CD8-positive, alpha-beta memory T cell (primary cell): ENCODE results near the gene ADRA1B. TPM values are rescaled to one million over a fixed set of nuclear protein-coding genes. Genes with fewer than 3 reads are reported as not detected.

Experiments used
- CTCF ChIA-PET: fragments of 350-600 bp; sonication (Branson Sonifier 250); formaldehyde crosslinking; loops from one replicate; lab custom pipeline; 2021; ENCODE audit warnings: antibody characterized with exemption; lab: Charles Lee
- POLR2A ChIA-PET: fragments of 350-600 bp; sonication (Branson Sonifier 250); formaldehyde crosslinking; loops from one replicate; lab custom pipeline; 2021; ENCODE audit warnings: antibody characterized with exemption; lab: Charles Lee
- DNase-seq, 5 donors: peaks; one replicate each; pipeline versions ENCODE4 v3.0.0 to v3.0.0-alpha.2; 2020 to 2022; ENCODE audit warnings: mixed read lengths in 1 of 5
- H3K27ac ChIP-seq: one replicate; pipeline ENCODE4 v1.7.0; 2013; ENCODE audit warnings: low read depth, mild to moderate bottlenecking, low read length, moderate library complexity
- H3K27me3 ChIP-seq: 2 replicates; pipeline ENCODE4 v1.7.0; 2013; ENCODE audit warnings: low read length, mild to moderate bottlenecking; ENCODE audit not compliant: insufficient read depth, poor library complexity, severe bottlenecking
- H3K36me3 ChIP-seq: 2 replicates; pipeline ENCODE4 v1.7.0; 2013; ENCODE audit warnings: mild to moderate bottlenecking, low read length, moderate library complexity; ENCODE audit not compliant: insufficient read depth
- H3K4me1 ChIP-seq: 2 replicates; pipeline ENCODE4 v1.7.0; 2013; ENCODE audit warnings: mild to moderate bottlenecking, low read length, moderate library complexity; ENCODE audit not compliant: insufficient read depth
- H3K4me3 ChIP-seq: 2 replicates; pipeline ENCODE4 v1.7.0; 2013; ENCODE audit warnings: mild to moderate bottlenecking, low read length
- H3K9me3 ChIP-seq: 2 replicates; pipeline ENCODE4 v1.7.0; 2013; ENCODE audit warnings: mild to moderate bottlenecking, low read length
- H3K27ac Mint-ChIP-seq, 8 donors: one replicate each; pipeline ENCODE4 v1.8.0; 2020 to 2021; ENCODE audit warnings: mixed read lengths in 8 of 8, mild to moderate bottlenecking in 6 of 8, inconsistent platforms in 3 of 8, moderate library complexity in 3 of 8
- H3K27me3 Mint-ChIP-seq, 2 donors: one replicate each; pipeline ENCODE4 v1.8.0; 2020 to 2021; ENCODE audit warnings: mixed read lengths in 2 of 2, mild to moderate bottlenecking in 1 of 2, moderate library complexity in 1 of 2
- H3K36me3 Mint-ChIP-seq, 3 donors: one replicate each; pipeline ENCODE4 v1.8.0; 2020 to 2021; ENCODE audit warnings: mixed read lengths in 3 of 3, inconsistent platforms in 1 of 3, mild to moderate bottlenecking in 1 of 3
- H3K4me1 Mint-ChIP-seq, 3 donors: one replicate each; pipeline ENCODE4 v1.8.0; 2020 to 2021; ENCODE audit warnings: mixed read lengths in 3 of 3, inconsistent platforms in 1 of 3, mild to moderate bottlenecking in 1 of 3
- H3K4me3 Mint-ChIP-seq, 7 donors: one replicate each; pipeline ENCODE4 v1.8.0; 2020 to 2021; ENCODE audit warnings: mixed read lengths in 7 of 7, mild to moderate bottlenecking in 6 of 7, moderate library complexity in 4 of 7, inconsistent platforms in 2 of 7
- H3K9me3 Mint-ChIP-seq, 5 donors: one replicate each; pipeline ENCODE4 v1.8.0; 2020 to 2022; ENCODE audit warnings: mixed read lengths in 5 of 5, mild to moderate bottlenecking in 3 of 5, moderate library complexity in 2 of 5, inconsistent platforms in 1 of 5
- polyA plus RNA-seq: library from polyadenylated mRNA; unstranded; fragments of 300-500 nt; fragmentation: Illumina TruSeq; gene quantifications from one replicate; pipeline ENCODE4 v1.2.3, GENCODE V29; 2021
- total RNA-seq, 2 experiments: library from RNA; stranded (reverse); gene quantifications; one replicate each; pipeline ENCODE4 v1.2.3, GENCODE V29; 2021

Gene ADRA1B
- total and polyA plus RNA-seq, 3 experiments from 2014 or later = not detected

DNA sequence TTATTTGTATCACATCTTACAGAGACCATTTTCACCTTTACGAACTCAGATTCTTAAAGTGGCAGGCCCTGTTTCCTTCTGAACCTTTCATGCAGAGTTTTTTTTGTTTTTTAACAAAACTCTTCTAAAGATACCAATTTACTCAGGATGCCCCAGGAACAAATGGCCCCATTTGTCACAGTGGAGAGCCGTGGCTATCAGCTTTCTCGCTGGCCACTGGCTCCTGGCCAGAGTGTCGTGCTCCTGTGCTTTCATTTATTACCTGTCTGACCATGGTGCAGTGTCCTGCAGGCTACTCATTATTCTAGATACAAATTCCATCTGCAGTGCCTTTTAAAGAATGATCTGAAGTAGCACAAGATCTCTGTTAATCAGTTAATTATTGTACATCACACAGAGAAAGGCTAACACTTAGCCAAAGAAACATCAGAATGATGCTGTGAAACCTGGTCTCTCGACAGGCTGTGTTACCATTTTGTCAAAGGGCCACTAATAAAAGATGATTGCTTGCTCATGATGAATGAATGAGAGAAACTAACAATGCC lies 27.8 kb downstream of the ADRA1B start:
- no peak for DNase-seq
- H3K4me1 ChIP-seq = no peaks in the 10 kb centered on the region
- peak overlapping the region in 1 of 8 donors; percentile 9 for H3K27ac Mint-ChIP-seq
- H3K4me3 Mint-ChIP-seq = no peak overlapping the region
- CTCF ChIA-PET = no interaction called here
- H3K9me3 ChIP-seq = no peaks in the 10 kb centered on the region
- peaks cover 12 to 54% of the 10 kb centered on the region in 2 donors for H3K27me3 Mint-ChIP-seq
- H3K4me1 Mint-ChIP-seq = peaks cover 0 to 2% (median 0%) of the 10 kb centered on the region in 3 donors
- H3K27me3 ChIP-seq = no peaks in the 10 kb centered on the region
- no peak overlapping the region for H3K27ac ChIP-seq
- H3K36me3 Mint-ChIP-seq = peaks cover 0 to 3% (median 0%) of the 10 kb centered on the region in 3 donors
- H3K36me3 ChIP-seq = no peaks in the 10 kb centered on the region
- H3K4me3 ChIP-seq = no peak overlapping the region
- POLR2A ChIA-PET = no interaction called here
- no peaks in the 10 kb centered on the region for H3K9me3 Mint-ChIP-seq

DNA sequence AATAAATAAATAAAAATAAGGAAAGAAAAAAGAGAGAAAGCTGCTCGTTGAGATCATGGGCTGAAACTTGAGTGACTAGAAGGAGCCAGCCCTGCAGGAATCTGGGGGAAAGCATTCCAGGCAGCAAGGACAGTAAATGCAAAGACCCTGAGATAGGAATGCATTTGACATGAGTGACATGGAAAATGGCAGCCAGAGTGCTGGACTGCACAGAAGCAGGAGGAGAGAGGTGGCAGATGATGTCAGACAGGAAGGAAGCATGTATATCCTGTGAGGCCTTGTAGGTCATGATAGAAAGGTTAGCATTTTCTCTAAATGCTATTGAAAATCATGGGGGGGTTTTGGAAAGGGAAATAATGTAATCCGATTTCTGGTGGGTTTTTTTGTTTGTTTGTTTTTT lies 29.1 kb downstream of the ADRA1B start:
- CTCF ChIA-PET = no interaction called here
- H3K27me3 ChIP-seq = no peaks in the 10 kb centered on the region
- Mint-ChIP-seq H3K9me3 (no peaks in the 10 kb centered on the region), H3K4me3 (no peak overlapping the region), H3K4me1 (peaks cover 0 to 2% (median 0%) of the 10 kb centered on the region in 3 donors), H3K27ac (no peak overlapping the region), H3K27me3 (peaks cover 13 to 53% of the 10 kb centered on the region in 2 donors), H3K36me3 (peaks cover 0 to 3% (median 0%) of the 10 kb centered on the region in 3 donors)
- no peak overlapping the region for H3K4me3 ChIP-seq
- no peak overlapping the region for H3K27ac ChIP-seq
- DNase-seq = no peak
- POLR2A ChIA-PET = no interaction called here
- no peaks in the 10 kb centered on the region for H3K4me1 ChIP-seq
- H3K36me3 ChIP-seq = no peaks in the 10 kb centered on the region
- no peaks in the 10 kb centered on the region for H3K9me3 ChIP-seq

DNA sequence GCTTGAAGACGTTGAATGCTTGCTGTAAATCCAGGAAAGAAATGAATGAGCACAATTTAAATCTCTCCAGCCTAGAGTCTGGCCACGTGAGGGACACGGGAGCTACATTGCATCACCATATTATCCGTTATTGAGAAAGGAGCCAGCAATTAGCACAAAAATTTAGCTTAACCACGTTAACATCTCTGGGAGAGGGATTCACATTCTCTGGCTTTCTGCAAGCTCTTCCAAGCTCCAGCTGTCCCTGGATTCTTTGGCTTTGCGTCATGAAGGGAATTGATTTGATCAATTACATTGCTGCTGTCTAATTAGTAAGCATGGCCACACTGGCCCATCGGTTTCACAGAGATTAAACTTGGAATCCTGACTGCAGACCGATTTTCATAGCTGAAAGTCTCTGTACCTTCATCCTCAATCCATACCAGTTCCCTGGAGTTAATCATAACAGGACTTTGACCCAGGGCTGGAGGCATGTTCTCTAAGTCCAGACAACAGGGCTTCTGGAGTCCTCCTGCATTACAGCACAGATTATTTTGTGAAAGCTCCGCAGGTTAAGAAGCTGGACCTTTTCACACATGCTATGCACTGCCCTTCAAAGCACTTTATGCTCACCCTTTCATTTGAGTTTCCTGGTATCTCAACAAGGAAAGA lies 31.6 kb downstream of the ADRA1B start:
- Mint-ChIP-seq H3K9me3 (no peaks in the 10 kb centered on the region), H3K4me3 (no peak overlapping the region), H3K27me3 (peaks cover 14 to 47% of the 10 kb centered on the region in 2 donors), H3K4me1 (peaks cover 0 to 2% (median 0%) of the 10 kb centered on the region in 3 donors), H3K27ac (no peak overlapping the region), H3K36me3 (peaks cover 0 to 3% (median 0%) of the 10 kb centered on the region in 3 donors)
- ChIA-PET POLR2A (no interaction called here), CTCF (interaction anchor here (1.7 kb wide), 1 partner anchor 23 kb away, joined by 6 read pairs; no protein-coding TSS in a partner anchor)
- Histone ChIP-seq H3K27me3 (no peaks in the 10 kb centered on the region), H3K9me3 (no peaks in the 10 kb centered on the region), H3K36me3 (no peaks in the 10 kb centered on the region), H3K4me3 (no peak overlapping the region), H3K4me1 (no peaks in the 10 kb centered on the region), H3K27ac (no peak overlapping the region)
- no peak for DNase-seq

DNA sequence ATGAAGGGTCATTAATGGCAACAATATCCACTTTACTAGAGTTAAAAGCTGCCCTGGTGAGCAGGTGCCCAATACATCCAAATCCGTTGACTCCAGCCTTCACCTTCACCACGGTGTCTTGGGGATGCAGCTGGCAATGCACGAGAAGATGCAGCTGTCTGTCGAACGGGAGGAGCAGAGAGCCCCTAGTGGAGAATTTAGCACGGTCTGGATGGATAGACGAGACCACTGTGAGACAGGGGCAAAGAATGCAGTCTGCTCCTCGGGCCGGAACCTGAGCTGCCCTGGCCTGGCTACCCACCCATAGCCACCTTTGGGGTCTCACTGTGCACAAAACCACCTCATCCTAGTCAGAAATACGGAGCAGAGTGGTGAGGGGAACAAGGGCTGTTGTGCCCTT lies 35.1 kb downstream of the ADRA1B start:
- no peaks in the 10 kb centered on the region for H3K4me1 ChIP-seq
- no peaks in the 10 kb centered on the region for H3K9me3 Mint-ChIP-seq
- H3K27ac Mint-ChIP-seq = no peak overlapping the region
- POLR2A ChIA-PET = no interaction called here
- no peaks in the 10 kb centered on the region for H3K9me3 ChIP-seq
- no peak overlapping the region for H3K4me3 Mint-ChIP-seq
- no peak overlapping the region for H3K27ac ChIP-seq
- H3K4me3 ChIP-seq = no peak overlapping the region
- H3K36me3 ChIP-seq = no peaks in the 10 kb centered on the region
- H3K27me3 Mint-ChIP-seq = peaks cover 11 to 31% of the 10 kb centered on the region in 2 donors
- H3K36me3 Mint-ChIP-seq = no peaks in the 10 kb centered on the region
- no peaks in the 10 kb centered on the region for H3K4me1 Mint-ChIP-seq
- no peaks in the 10 kb centered on the region for H3K27me3 ChIP-seq
- DNase-seq = no peak
- CTCF ChIA-PET = interaction anchor here (1.0 kb wide), 1 partner anchor 35 kb away, joined by 3 read pairs; no protein-coding TSS in a partner anchor

DNA sequence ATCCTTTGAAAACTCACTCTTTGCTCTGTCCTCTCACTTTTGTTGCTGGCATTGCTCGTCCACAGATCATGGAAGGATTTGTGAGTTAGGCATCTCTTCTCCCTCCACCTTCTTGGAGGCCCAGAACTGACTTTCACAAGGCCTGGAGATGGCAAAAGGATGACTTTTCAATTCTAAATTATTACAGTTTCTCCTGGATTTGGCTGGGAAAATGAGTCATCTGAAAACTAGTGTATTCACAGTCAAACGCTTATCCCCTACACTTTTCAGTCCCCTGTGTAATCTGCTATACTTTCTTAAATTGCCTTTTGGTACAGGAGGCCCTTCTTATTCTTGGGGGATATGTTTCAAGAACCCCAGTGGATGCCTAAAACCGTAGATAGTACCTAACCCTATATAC lies 35.6 kb downstream of the ADRA1B start:
- H3K36me3 Mint-ChIP-seq = no peaks in the 10 kb centered on the region
- H3K9me3 Mint-ChIP-seq = no peaks in the 10 kb centered on the region
- no peaks in the 10 kb centered on the region for H3K4me1 ChIP-seq
- no peaks in the 10 kb centered on the region for H3K36me3 ChIP-seq
- H3K4me3 Mint-ChIP-seq = no peak overlapping the region
- ChIA-PET CTCF (interaction anchor here (1.0 kb wide), 1 partner anchor 35 kb away, joined by 3 read pairs; no protein-coding TSS in a partner anchor), POLR2A (no interaction called here)
- no peak overlapping the region for H3K4me3 ChIP-seq
- H3K4me1 Mint-ChIP-seq = no peaks in the 10 kb centered on the region
- peaks cover 11 to 27% of the 10 kb centered on the region in 2 donors for H3K27me3 Mint-ChIP-seq
- no peak overlapping the region for H3K27ac Mint-ChIP-seq
- no peak overlapping the region for H3K27ac ChIP-seq
- no peaks in the 10 kb centered on the region for H3K9me3 ChIP-seq
- DNase-seq = no peak
- no peaks in the 10 kb centered on the region for H3K27me3 ChIP-seq

DNA sequence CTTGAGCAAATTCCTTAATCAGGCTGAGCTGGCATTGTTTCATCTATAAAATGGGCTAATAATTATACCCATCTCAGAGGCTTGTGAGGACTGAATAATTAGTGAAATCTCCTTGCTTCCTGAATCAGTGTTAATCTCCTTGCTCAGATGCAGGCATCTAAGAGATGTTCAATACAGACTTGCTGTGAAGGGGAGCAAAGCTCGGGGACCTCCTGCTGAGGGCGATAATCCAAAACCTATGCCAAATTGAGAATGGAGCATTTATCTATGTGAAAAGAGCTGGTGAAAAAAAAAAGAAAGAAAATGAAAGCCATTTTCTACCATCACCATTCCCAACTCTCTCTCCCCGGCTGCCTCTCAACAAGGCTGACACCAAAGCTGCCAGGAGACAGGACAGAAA lies 37.3 kb downstream of the ADRA1B start:
- no peaks in the 10 kb centered on the region for H3K36me3 Mint-ChIP-seq
- Histone ChIP-seq H3K36me3 (no peaks in the 10 kb centered on the region), H3K4me1 (no peaks in the 10 kb centered on the region), H3K4me3 (no peak overlapping the region), H3K9me3 (no peaks in the 10 kb centered on the region), H3K27me3 (no peaks in the 10 kb centered on the region), H3K27ac (no peak overlapping the region)
- ChIA-PET CTCF (no interaction called here), POLR2A (no interaction called here)
- H3K27me3 Mint-ChIP-seq = peaks cover 9 to 22% of the 10 kb centered on the region in 2 donors
- H3K27ac Mint-ChIP-seq = no peak overlapping the region
- DNase-seq = no peak
- H3K4me3 Mint-ChIP-seq = peak overlapping the region in 1 of 7 donors; percentile 48
- H3K9me3 Mint-ChIP-seq = no peaks in the 10 kb centered on the region
- no peaks in the 10 kb centered on the region for H3K4me1 Mint-ChIP-seq

DNA sequence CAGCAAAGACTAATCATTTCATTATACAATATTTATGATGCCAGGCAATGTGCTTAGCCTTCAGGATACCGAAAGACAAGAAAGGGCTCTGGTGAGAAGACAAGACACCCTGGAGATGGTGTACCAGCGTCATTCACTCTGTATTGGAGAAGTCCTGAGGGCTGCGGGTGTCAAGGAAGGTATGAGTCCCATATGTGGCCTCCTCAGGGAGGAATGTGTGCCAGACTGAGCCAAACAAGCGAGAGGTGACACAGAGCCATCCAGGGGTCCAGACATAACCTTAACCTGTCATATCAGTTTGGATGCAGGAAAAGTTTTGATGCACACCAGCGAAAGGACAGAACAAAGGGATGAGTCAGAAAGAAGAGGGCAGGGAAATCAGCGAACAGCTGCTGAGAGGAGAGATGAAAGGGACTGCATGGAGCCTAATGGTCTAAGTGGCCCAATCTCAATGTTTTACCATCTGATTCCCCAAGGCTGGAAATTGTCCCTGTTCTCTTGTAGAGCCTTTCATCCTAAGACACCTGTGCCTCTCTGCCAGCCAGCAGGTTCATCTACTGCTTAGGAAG lies 38.9 kb downstream of the ADRA1B start:
- CTCF ChIA-PET = no interaction called here
- POLR2A ChIA-PET = no interaction called here

DNA sequence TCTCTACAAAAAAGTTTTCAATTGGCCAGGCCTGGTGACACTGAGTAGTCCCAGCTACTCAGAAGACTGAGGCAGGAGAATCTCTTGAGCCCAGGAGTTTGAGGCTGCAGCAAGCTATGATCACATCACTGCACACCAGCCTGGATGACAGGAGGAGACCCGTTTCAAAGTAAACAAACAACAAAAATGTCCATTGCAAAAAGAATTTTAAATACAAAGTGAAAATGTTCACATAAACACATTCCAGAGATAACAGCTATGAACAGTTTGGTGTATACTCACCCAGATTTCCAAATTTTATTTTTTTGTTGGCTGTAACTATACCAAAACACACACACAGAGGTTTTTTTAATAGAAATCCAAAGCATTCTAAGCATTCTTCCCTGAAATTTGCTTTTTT lies 39.8 kb downstream of the ADRA1B start:
- no peaks in the 10 kb centered on the region for H3K4me1 ChIP-seq
- no peaks in the 10 kb centered on the region for H3K27me3 ChIP-seq
- no peaks in the 10 kb centered on the region for H3K9me3 ChIP-seq
- Mint-ChIP-seq H3K36me3 (no peaks in the 10 kb centered on the region), H3K4me1 (no peaks in the 10 kb centered on the region), H3K27me3 (peaks cover 5 to 12% of the 10 kb centered on the region in 2 donors), H3K4me3 (no peak overlapping the region), H3K9me3 (no peaks in the 10 kb centered on the region), H3K27ac (no peak overlapping the region)
- CTCF ChIA-PET = no interaction called here
- no peaks in the 10 kb centered on the region for H3K36me3 ChIP-seq
- no peak overlapping the region for H3K27ac ChIP-seq
- H3K4me3 ChIP-seq = no peak overlapping the region
- no peak for DNase-seq
- POLR2A ChIA-PET = no interaction called here

More for the DNA sequence above, 38.9 kb downstream of the ADRA1B start:
- Histone ChIP-seq H3K4me3 (no peak overlapping the region), H3K9me3 (no peaks in the 10 kb centered on the region), H3K27ac (no peak overlapping the region), H3K36me3 (no peaks in the 10 kb centered on the region), H3K27me3 (no peaks in the 10 kb centered on the region), H3K4me1 (no peaks in the 10 kb centered on the region)
- peaks cover 5 to 17% of the 10 kb centered on the region in 2 donors for H3K27me3 Mint-ChIP-seq
- no peak overlapping the region for H3K27ac Mint-ChIP-seq
- H3K36me3 Mint-ChIP-seq = no peaks in the 10 kb centered on the region
- no peak overlapping the region for H3K4me3 Mint-ChIP-seq
- H3K9me3 Mint-ChIP-seq = no peaks in the 10 kb centered on the region
- no peaks in the 10 kb centered on the region for H3K4me1 Mint-ChIP-seq
- no peak for DNase-seq
